ENCODE data around the gene ADAM19.

The ADAM19 gene

GRCh38 chr5:157504053-157504452 lies 71.5 kb downstream of the ADAM19 start:
- no peak overlapping the region for H3K4me3 ChIP-seq (ENCODE audit: low read length)

GRCh38 chr5:157502143-157502647 lies 73.4 kb downstream of the ADAM19 start:
- H3K9me3 ChIP-seq (ENCODE audit: insufficient read depth, low read depth, low read length): no peaks in the 10 kb centered on the region
- no peaks in the 10 kb centered on the region; the same call in none of the 2 replicates for H3K36me3 ChIP-seq (ENCODE audit: insufficient read depth, low read depth, low read length)
- no peaks in the 10 kb centered on the region for H3K4me1 ChIP-seq (ENCODE audit: insufficient read depth, low read length)
- no peak overlapping the region for H3K9ac ChIP-seq (ENCODE audit: low read depth, low read length)
- H3K4me3 ChIP-seq (ENCODE audit: low read length): no peak overlapping the region
- no peaks in the 10 kb centered on the region for H3K27me3 ChIP-seq (ENCODE audit: insufficient read depth, low read length)
- no peak overlapping the region for H3K27ac ChIP-seq (ENCODE audit: low read length)

More at GRCh38 chr5:157504053-157504452, 71.5 kb downstream of the ADAM19 start:
- Histone ChIP-seq H3K4me1 (ENCODE audit: insufficient read depth, low read length) (no peaks in the 10 kb centered on the region), H3K27me3 (ENCODE audit: insufficient read depth, low read length) (no peaks in the 10 kb centered on the region), H3K9ac (ENCODE audit: low read depth, low read length) (no peak overlapping the region), H3K9me3 (ENCODE audit: insufficient read depth, low read depth, low read length) (no peaks in the 10 kb centered on the region), H3K27ac (ENCODE audit: low read length) (no peak overlapping the region), H3K36me3 (ENCODE audit: insufficient read depth, low read depth, low read length) (no peaks in the 10 kb centered on the region; the same call in none of the 2 replicates)

DNA sequence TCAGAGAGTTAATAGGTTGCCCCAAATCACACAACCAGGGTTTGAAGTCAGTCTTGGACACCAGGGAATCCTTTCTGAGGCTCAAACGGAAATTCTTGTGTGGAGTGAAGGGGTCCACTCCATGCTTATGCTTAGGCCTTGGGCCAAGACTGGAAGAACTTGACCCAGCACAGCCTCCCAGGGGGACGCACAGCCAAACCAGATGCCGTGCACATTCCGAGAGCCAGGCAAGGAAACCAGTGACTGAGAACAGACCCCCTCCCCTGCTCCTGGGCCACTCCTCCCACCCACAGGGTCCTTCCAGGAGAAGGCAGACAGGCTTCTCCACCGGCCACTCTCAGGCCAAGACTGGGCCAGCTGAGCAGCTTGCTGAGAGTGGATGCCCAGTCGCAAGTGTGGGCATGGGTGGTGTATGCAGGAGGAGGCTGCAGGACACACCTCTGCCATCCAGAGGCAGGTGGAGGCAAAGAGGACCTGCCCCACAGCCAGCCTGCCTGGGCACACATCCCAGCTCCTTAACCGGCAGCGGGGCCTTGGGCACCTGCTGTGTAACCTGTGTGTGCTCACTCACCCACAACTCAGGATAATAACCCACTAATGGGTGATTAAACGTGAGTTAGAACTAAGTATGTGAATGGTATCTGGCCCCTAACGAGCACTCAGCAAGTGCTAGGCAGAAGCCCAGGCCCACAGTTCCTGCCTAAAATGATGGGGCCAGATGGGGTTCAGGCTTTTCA lies 77.5 kb downstream of the ADAM19 start:
- Histone ChIP-seq H3K27ac (ENCODE audit: low read length) (no peak overlapping the region), H3K9me3 (ENCODE audit: insufficient read depth, low read depth, low read length) (no peaks in the 10 kb centered on the region), H3K4me1 (ENCODE audit: insufficient read depth, low read length) (no peaks in the 10 kb centered on the region), H3K27me3 (ENCODE audit: insufficient read depth, low read length) (no peaks in the 10 kb centered on the region), H3K4me3 (ENCODE audit: low read length) (no peak overlapping the region), H3K9ac (ENCODE audit: low read depth, low read length) (no peak overlapping the region), H3K36me3 (ENCODE audit: insufficient read depth, low read depth, low read length) (peaks cover 4% of the 10 kb centered on the region)

DNA sequence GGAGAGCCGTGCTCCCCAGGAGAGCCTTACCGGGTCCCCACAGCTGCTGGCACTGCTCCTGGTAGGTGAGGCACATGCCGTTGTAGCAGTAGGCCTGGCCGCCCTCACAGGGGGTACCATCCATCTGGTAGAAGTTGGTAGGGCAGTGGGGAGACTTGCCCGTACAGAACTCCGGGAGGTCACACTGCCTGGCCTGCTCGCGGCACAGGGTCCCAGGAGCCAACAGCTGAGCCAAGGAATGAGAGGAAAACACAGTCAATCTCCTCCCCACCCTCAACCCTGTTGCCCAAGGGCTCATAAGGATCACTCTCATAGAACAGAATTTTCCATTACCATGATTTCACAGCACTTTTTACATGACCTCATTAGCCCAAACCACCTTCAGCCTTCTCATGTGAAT lies 78.7 kb downstream of the ADAM19 start:
- Histone ChIP-seq H3K27ac (ENCODE audit: low read length) (no peak overlapping the region), H3K27me3 (ENCODE audit: insufficient read depth, low read length) (no peaks in the 10 kb centered on the region), H3K9ac (ENCODE audit: low read depth, low read length) (no peak overlapping the region), H3K4me1 (ENCODE audit: insufficient read depth, low read length) (no peaks in the 10 kb centered on the region), H3K4me3 (ENCODE audit: low read length) (no peak overlapping the region), H3K9me3 (ENCODE audit: insufficient read depth, low read depth, low read length) (no peaks in the 10 kb centered on the region), H3K36me3 (ENCODE audit: insufficient read depth, low read depth, low read length) (peaks cover 4% of the 10 kb centered on the region)

DNA sequence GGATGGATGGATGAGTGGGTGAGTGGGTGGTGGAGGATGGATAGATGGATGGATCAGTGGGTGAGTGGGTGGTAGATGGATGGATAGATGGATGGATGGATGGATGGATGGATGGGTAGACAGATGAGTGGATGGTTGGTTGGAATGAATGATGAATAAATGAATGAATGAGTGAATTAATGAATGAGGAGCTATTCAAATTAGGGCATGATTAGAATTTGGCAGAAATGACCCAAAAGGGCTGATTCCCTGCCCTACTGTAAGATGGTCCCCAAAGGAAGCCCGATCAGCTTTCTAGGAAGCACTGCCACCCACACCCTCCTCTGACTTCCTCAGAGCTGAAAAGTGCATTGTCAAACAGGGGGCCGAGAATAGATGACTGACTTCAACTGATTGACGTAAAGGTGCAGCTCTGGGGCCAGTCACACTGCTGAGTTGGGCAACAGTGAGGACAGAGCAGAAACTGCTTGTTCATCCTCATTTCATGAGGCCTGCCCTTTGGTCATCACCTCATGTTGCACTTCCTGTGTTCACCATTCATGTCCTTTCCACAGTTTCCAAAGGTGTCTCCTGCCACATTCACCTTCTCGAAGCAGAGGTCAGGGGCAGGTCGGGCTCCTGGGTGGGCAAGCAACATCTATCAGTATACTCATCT lies 81.3 kb downstream of the ADAM19 start:
- Histone ChIP-seq H3K4me1 (ENCODE audit: insufficient read depth, low read length) (no peaks in the 10 kb centered on the region), H3K9me3 (ENCODE audit: insufficient read depth, low read depth, low read length) (no peaks in the 10 kb centered on the region), H3K9ac (ENCODE audit: low read depth, low read length) (no peak overlapping the region), H3K27me3 (ENCODE audit: insufficient read depth, low read length) (no peaks in the 10 kb centered on the region), H3K4me3 (ENCODE audit: low read length) (no peak overlapping the region), H3K27ac (ENCODE audit: low read length) (no peak overlapping the region), H3K36me3 (ENCODE audit: insufficient read depth, low read depth, low read length) (peaks cover 9% of the 10 kb centered on the region; the same call in 1 of the 2 replicates)

- Histone ChIP-seq H3K4me1 (ENCODE audit: insufficient read depth, low read length) (no peaks in the 10 kb centered on the region), H3K4me3 (ENCODE audit: low read length) (no peak overlapping the region), H3K27me3 (ENCODE audit: insufficient read depth, low read length) (no peaks in the 10 kb centered on the region), H3K27ac (ENCODE audit: low read length) (no peak overlapping the region), H3K9me3 (ENCODE audit: insufficient read depth, low read depth, low read length) (no peaks in the 10 kb centered on the region), H3K36me3 (ENCODE audit: insufficient read depth, low read depth, low read length) (peaks cover 9% of the 10 kb centered on the region; the same call in 1 of the 2 replicates), H3K9ac (ENCODE audit: low read depth, low read length) (no peak overlapping the region)
Observed at GRCh38 chr5:157492886-157493285, 82.7 kb downstream of the ADAM19 start.

DNA sequence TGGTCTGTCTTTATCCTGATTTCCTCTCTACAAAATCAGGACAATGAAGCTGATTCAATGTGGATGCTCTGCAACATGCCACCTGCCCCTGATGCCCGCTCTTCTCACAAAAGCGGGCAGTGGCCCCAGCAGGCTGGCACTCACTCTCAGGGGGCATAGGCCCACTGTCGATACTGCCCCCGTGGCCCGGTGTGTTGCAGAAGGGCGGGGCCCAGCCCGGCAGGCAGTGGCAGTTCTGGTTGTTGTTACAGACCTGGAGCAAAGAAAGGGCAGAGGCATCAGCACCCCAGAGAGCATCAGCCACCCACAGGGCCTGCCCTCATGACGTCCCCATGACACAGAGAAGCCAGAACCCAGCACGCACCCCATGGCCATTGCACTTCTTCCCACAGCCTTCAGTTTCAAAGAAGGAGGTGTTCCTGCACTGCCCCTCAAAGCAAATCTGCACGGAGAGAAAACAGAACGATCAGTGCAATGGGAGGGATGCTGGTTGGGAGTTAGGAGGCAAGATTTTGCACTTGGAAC lies 84.0 kb downstream of the ADAM19 start:
- no peak overlapping the region for H3K27ac ChIP-seq (ENCODE audit: low read length)
- H3K9ac ChIP-seq (ENCODE audit: low read depth, low read length): no peak overlapping the region
- H3K27me3 ChIP-seq (ENCODE audit: insufficient read depth, low read length): no peaks in the 10 kb centered on the region
- H3K36me3 ChIP-seq (ENCODE audit: insufficient read depth, low read depth, low read length): peaks cover 9% of the 10 kb centered on the region; the same call in 1 of the 2 replicates
- no peaks in the 10 kb centered on the region for H3K4me1 ChIP-seq (ENCODE audit: insufficient read depth, low read length)
- H3K9me3 ChIP-seq (ENCODE audit: insufficient read depth, low read depth, low read length): no peaks in the 10 kb centered on the region
- H3K4me3 ChIP-seq (ENCODE audit: low read length): no peak overlapping the region

DNA sequence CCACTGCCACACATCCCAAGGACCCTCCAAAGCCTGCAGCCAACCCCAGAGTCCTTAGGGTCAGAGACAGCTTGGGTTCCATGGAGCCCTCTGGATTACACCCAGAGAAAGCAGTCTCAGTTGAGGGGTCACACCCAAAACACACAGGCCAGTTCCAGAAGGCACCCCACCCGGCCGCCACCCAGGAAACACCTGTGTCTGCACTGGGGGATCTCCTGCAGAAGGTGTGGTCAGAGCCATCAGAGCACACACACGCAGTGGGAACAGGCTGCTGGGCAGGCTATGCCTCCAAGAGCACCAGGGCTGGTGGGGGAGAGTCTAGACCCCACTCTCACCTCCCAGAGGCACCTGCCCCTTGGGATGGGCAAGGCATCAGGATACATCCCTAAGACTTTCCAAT lies 88.2 kb downstream of the ADAM19 start:
- Histone ChIP-seq H3K9ac (ENCODE audit: low read depth, low read length) (no peak overlapping the region), H3K9me3 (ENCODE audit: insufficient read depth, low read depth, low read length) (no peaks in the 10 kb centered on the region), H3K36me3 (ENCODE audit: insufficient read depth, low read depth, low read length) (peaks cover 9% of the 10 kb centered on the region; the same call in 1 of the 2 replicates), H3K27ac (ENCODE audit: low read length) (no peak overlapping the region), H3K4me1 (ENCODE audit: insufficient read depth, low read length) (no peaks in the 10 kb centered on the region), H3K27me3 (ENCODE audit: insufficient read depth, low read length) (no peaks in the 10 kb centered on the region), H3K4me3 (ENCODE audit: low read length) (no peak overlapping the region)

GRCh38 chr5:157486861-157487260 lies 88.7 kb downstream of the ADAM19 start:
- Histone ChIP-seq H3K27me3 (ENCODE audit: insufficient read depth, low read length) (no peaks in the 10 kb centered on the region), H3K4me3 (ENCODE audit: low read length) (no peak overlapping the region), H3K27ac (ENCODE audit: low read length) (no peak overlapping the region), H3K9me3 (ENCODE audit: insufficient read depth, low read depth, low read length) (no peaks in the 10 kb centered on the region), H3K9ac (ENCODE audit: low read depth, low read length) (no peak overlapping the region), H3K36me3 (ENCODE audit: insufficient read depth, low read depth, low read length) (peaks cover 9% of the 10 kb centered on the region; the same call in 1 of the 2 replicates), H3K4me1 (ENCODE audit: insufficient read depth, low read length) (no peaks in the 10 kb centered on the region)

DNA sequence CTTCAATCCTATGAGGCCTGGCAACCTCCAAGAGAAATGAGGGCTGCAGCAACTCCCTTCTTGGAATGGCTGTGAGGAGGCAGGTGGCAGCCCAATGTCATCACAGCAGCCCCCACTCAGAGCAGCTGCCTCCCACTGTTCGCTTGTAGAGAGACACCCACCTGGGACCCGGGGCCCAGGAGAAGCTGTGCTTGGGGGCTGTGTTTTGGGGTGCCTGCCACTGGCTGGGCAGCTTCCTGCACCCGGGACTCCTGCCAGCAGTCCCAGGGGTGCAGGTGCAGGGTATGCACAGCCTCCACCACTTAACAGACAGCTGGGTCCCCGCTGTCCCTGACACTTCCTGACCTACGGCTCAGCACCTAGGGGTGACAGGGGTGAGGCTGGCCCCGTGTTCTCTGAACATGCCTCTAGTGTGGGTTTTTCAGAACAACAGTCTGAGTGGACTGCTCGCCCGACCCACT lies 89.3 kb downstream of the ADAM19 start:
- no peaks in the 10 kb centered on the region for H3K9me3 ChIP-seq (ENCODE audit: insufficient read depth, low read depth, low read length)
- no peaks in the 10 kb centered on the region for H3K4me1 ChIP-seq (ENCODE audit: insufficient read depth, low read length)
- no peak overlapping the region for H3K9ac ChIP-seq (ENCODE audit: low read depth, low read length)
- H3K27me3 ChIP-seq (ENCODE audit: insufficient read depth, low read length): no peaks in the 10 kb centered on the region
- peaks cover 11% of the 10 kb centered on the region; the same call in 1 of the 2 replicates for H3K36me3 ChIP-seq (ENCODE audit: insufficient read depth, low read depth, low read length)
- H3K27ac ChIP-seq (ENCODE audit: low read length): no peak overlapping the region
- no peak overlapping the region for H3K4me3 ChIP-seq (ENCODE audit: low read length)

DNA sequence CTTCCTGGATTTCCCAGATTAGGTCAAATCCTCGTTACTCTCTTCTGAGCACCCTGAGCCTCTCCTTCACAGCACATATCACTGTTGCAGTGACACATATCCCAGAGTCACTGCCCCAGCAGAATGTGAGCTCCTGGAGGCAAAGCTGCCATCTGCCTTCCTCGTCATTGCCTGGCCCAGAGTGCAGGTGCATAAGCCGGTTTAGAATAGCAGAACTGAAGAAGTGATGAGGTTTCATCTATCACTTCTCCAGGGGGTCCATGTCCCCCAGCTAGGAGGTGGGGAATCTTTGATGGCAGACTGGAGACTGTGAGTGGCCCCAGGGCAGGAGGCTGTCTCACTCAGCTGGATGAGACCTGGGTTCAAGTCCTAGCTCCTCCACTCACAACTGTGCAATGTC lies 89.8 kb downstream of the ADAM19 start:
- H3K27ac ChIP-seq (ENCODE audit: low read length): no peak overlapping the region
- H3K4me1 ChIP-seq (ENCODE audit: insufficient read depth, low read length): no peaks in the 10 kb centered on the region
- H3K9me3 ChIP-seq (ENCODE audit: insufficient read depth, low read depth, low read length): no peaks in the 10 kb centered on the region
- peaks cover 14% of the 10 kb centered on the region for H3K36me3 ChIP-seq (ENCODE audit: insufficient read depth, low read depth, low read length)
- no peak overlapping the region for H3K9ac ChIP-seq (ENCODE audit: low read depth, low read length)
- no peak overlapping the region for H3K4me3 ChIP-seq (ENCODE audit: low read length)
- H3K27me3 ChIP-seq (ENCODE audit: insufficient read depth, low read length): no peaks in the 10 kb centered on the region
